MCF 10A (cell line): Measurements from ENCODE around the gene KCTD18. TPM values are rescaled to one million over a fixed set of nuclear protein-coding genes. Genes with fewer than 3 reads are reported as not detected.

Source experiments
- BruUV-seq: library from RNA; stranded (reverse); fragments of 400-500 nt; replicated peaks from 2 replicates; lab custom pipeline; 2021; lab: Mats Ljungman, UMichigan
- CTCF ChIA-PET: fragments of 300-600 bp; sonication (Branson Sonifier 250); formaldehyde crosslinking; extraction: SDS; loops from one replicate; lab custom pipeline; 2021; ENCODE audit warnings: antibody characterized with exemption, inconsistent platforms; lab: Yijun Ruan, JAX
- POLR2A ChIA-PET: fragments of 300-600, 350-650 bp; sonication (Branson Sonifier 250); formaldehyde crosslinking; extraction: SDS; loops from one replicate; lab custom pipeline; 2020; ENCODE audit warnings: antibody characterized with exemption, inconsistent platforms; lab: Yijun Ruan, JAX
- DNase-seq: peaks from one replicate; pipeline ENCODE4 v3.0.0-alpha.2; 2018; ENCODE audit not compliant: unreplicated experiment
- H3K27ac Mint-ChIP-seq: one replicate; pipeline ENCODE4 v1.8.0; 2022; ENCODE audit warnings: mild to moderate bottlenecking, low read depth, mixed read lengths; ENCODE audit not compliant: unreplicated experiment
- H3K27me3 Mint-ChIP-seq: one replicate; pipeline ENCODE4 v1.8.0; 2022; ENCODE audit warnings: mixed read lengths; ENCODE audit not compliant: insufficient read depth, unreplicated experiment
- H3K36me3 Mint-ChIP-seq: one replicate; pipeline ENCODE4 v1.8.0; 2022; ENCODE audit warnings: mild to moderate bottlenecking, moderate library complexity, mixed read lengths; ENCODE audit not compliant: insufficient read depth, unreplicated experiment
- H3K4me1 Mint-ChIP-seq: one replicate; pipeline ENCODE4 v1.8.0; 2022; ENCODE audit warnings: mixed read lengths; ENCODE audit not compliant: insufficient read depth, unreplicated experiment
- H3K4me3 Mint-ChIP-seq: one replicate; pipeline ENCODE4 v1.8.0; 2022; ENCODE audit warnings: mild to moderate bottlenecking, moderate library complexity, mixed read lengths; ENCODE audit not compliant: unreplicated experiment
- H3K9me3 Mint-ChIP-seq: one replicate; pipeline ENCODE4 v1.8.0; 2022; ENCODE audit warnings: mixed read lengths; ENCODE audit not compliant: unreplicated experiment
- CTCF ChIP-seq: fragments of 200-600 bp; IDR thresholded peaks from one replicate; pipeline ENCODE4 v1.8.0; 2022; ENCODE audit warnings: antibody characterized with exemption, mild to moderate bottlenecking; ENCODE audit not compliant: unreplicated experiment
- intact Hi-C: fragments of 100-400 bp; cut with micrococcal nuclease; formaldehyde crosslinking; loops from 2 replicates; pipeline ENCODE4 v1.14.1; 2022
- total RNA-seq: library from RNA; stranded (reverse); gene quantifications from 2 replicates; pipeline ENCODE4 v1.2.3, GENCODE V29; 2022

Gene KCTD18
- total RNA-seq, 1 experiment from 2014 or later: 13.5 TPM

- CTCF ChIA-PET: interaction anchor here (0.7 to 1.5 kb wide), 3 partner anchors 18 to 285 kb away, joined by 3 to 7 read pairs (median 4); no protein-coding TSS in a partner anchor
- intact Hi-C loops: no loop called here
- POLR2A ChIA-PET: no interaction called here
- Mint-ChIP-seq H3K4me1 (no peaks in the 10 kb centered on the region), H3K4me3 (no peak overlapping the region), H3K27ac (no peak overlapping the region), H3K9me3 (no peaks in the 10 kb centered on the region), H3K36me3 (peaks cover 59% of the 10 kb centered on the region), H3K27me3 (no peaks in the 10 kb centered on the region)
- no peak for TF ChIP-seq CTCF
- no TSS peak for BruUV-seq
- no peak for DNase-seq
Measured at GRCh38 chr2:200502196-200502595, 7.7 kb downstream of the KCTD18 start.

GRCh38 chr2:200498402-200499162, 11.3 kb downstream of the KCTD18 start:
- no peaks in the 10 kb centered on the region for H3K4me1 Mint-ChIP-seq
- no peaks in the 10 kb centered on the region for H3K9me3 Mint-ChIP-seq
- no peak for TF ChIP-seq CTCF
- H3K27ac Mint-ChIP-seq: no peak overlapping the region
- POLR2A ChIA-PET: interaction anchor here (0.7 to 2.3 kb wide), 5 partner anchors 9 to 90 kb away, joined by 3 to 10 read pairs (median 4); no protein-coding TSS in a partner anchor
- no TSS peak for BruUV-seq
- intact Hi-C loops: no loop called here
- H3K4me3 Mint-ChIP-seq: no peak overlapping the region
- no peak for DNase-seq
- H3K36me3 Mint-ChIP-seq: peaks cover 53% of the 10 kb centered on the region
- CTCF ChIA-PET: interaction anchor here (0.5 to 3.5 kb wide), 6 partner anchors 11 to 523 kb away, joined by 3 to 28 read pairs (median 4); partner anchors contain the start of gene KCTD18
- no peaks in the 10 kb centered on the region for H3K27me3 Mint-ChIP-seq

GRCh38 chr2:200496696-200497095, 13.2 kb downstream of the KCTD18 start:
- BruUV-seq: no TSS peak

More at GRCh38 chr2:200496696-200497095, 13.2 kb downstream of the KCTD18 start:
- Mint-ChIP-seq H3K27ac (no peak overlapping the region), H3K36me3 (peaks cover 53% of the 10 kb centered on the region), H3K27me3 (no peaks in the 10 kb centered on the region), H3K9me3 (no peaks in the 10 kb centered on the region), H3K4me1 (no peaks in the 10 kb centered on the region), H3K4me3 (no peak overlapping the region)
- TF ChIP-seq CTCF: no peak
- POLR2A ChIA-PET: interaction anchor here (1.0 kb wide), 1 partner anchor 11 kb away, joined by 3 read pairs; no protein-coding TSS in a partner anchor
- intact Hi-C loops: no loop called here
- CTCF ChIA-PET: interaction anchor here (0.6 to 3.5 kb wide), 6 partner anchors 14 to 517 kb away, joined by 3 to 28 read pairs (median 3); no protein-coding TSS in a partner anchor
- DNase-seq: no peak
